GM10248 (cell line): ENCODE measurements around the gene HNRNPA1L2.
"Not testable (repeated sequence)": the region's sequence is repeated elsewhere in the genome, so short reads cannot be mapped to it uniquely, and the experiment has no call there.

Experiments used
- CTCF ChIA-PET: fragments of 300-600 bp; sonication (Branson Sonifier 250); formaldehyde crosslinking; extraction: SDS; loops from one replicate; lab custom pipeline; 2021; ENCODE audit warnings: antibody characterized with exemption; lab: Yijun Ruan, JAX
- POLR2A ChIA-PET: fragments of 350-650 bp; sonication (Branson Sonifier 250); formaldehyde crosslinking; extraction: SDS; loops from one replicate; lab custom pipeline; 2020; ENCODE audit warnings: antibody characterized with exemption; lab: Yijun Ruan, JAX
- DNase-seq: peaks from one replicate; pipeline ENCODE4 v3.0.0; 2012; ENCODE audit errors: extremely low spot score
- TF ChIP-seq, protein P1 (sequence below): IDR thresholded peaks from 2 replicates; pipeline ENCODE4 v1.5.1; 2012; ENCODE audit warnings: mild to moderate bottlenecking, low read depth; ENCODE audit errors: extremely low read depth, missing control alignments, control extremely low read depth

HNRNPA1L2 gene

DNA sequence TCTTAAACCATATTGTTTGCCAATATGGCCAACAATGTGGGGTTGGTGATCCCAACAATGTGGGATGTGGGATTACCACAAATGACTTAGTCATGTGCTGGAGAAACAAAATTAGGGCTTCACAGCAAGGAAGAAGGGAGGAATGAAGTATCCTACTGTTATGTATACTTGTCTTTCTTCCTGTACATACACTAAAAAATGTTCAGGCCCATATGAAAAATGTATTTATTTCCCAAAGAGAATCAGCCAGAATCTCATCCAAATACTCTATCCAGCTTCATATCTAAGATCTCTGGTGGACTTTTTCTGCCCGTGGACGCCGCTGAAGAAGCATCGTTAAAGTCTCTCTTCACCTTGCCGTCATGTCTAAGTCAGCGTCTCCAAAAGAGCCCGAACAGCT, at the start of gene HNRNPA1L2:
TSS of gene HNRNPA1L2 (plus strand) at position 301 of the 400 bp plus-strand sequence. CDS start at position 363, 62 bp downstream.
- DNase-seq, result no peak
- TF ChIP-seq, protein P1, sequence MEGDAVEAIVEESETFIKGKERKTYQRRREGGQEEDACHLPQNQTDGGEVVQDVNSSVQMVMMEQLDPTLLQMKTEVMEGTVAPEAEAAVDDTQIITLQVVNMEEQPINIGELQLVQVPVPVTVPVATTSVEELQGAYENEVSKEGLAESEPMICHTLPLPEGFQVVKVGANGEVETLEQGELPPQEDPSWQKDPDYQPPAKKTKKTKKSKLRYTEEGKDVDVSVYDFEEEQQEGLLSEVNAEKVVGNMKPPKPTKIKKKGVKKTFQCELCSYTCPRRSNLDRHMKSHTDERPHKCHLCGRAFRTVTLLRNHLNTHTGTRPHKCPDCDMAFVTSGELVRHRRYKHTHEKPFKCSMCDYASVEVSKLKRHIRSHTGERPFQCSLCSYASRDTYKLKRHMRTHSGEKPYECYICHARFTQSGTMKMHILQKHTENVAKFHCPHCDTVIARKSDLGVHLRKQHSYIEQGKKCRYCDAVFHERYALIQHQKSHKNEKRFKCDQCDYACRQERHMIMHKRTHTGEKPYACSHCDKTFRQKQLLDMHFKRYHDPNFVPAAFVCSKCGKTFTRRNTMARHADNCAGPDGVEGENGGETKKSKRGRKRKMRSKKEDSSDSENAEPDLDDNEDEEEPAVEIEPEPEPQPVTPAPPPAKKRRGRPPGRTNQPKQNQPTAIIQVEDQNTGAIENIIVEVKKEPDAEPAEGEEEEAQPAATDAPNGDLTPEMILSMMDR, result no peak
- ChIA-PET CTCF (interaction anchor here (0.9 kb wide), 1 partner anchor 10 kb away, joined by 4 read pairs; the partner anchor contains the start of gene SUGT1), POLR2A (no interaction called here)

DNA sequence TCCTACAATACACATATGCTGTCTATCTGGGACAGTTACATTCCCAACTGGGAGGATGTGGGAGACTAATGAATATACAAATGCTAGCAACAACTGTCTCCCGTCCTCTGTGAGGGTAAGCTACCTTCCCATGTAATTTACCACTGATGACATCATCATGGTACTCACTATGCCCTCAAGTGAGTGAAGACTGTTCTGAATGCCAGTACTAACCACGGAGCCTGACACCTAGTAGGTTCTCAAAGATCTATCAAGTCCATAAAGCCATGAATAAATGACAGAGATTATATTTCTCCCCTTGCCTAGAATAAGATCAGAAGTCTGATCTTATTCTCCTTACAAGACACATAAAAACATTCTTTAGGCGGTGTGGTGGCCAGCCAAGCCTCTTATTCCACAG, 49.1 kb upstream of the HNRNPA1L2 start:
- DNase-seq, CTCF ChIA-PET, POLR2A ChIA-PET: not testable (repeated sequence)

DNA sequence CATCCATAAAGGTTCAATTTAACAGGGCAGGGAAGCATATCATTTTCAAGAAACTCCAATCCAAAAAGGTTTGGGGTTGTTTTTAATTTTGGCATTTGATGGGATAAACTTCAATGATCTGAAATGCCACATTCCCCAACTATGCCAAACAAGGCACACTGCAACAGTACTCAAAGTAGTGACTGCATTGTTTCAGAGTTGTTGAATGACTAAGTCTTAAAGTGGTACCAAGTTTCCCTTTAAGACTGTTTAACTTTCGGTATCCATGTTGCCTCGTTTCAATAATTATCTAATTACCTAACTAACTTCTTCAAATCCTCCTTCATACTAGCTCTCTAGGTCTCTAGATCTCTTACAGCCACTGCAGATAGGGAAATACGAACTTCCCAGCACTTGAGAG, 48.4 kb upstream of the HNRNPA1L2 start:
- DNase-seq, CTCF ChIA-PET, POLR2A ChIA-PET: not testable (repeated sequence)

DNA sequence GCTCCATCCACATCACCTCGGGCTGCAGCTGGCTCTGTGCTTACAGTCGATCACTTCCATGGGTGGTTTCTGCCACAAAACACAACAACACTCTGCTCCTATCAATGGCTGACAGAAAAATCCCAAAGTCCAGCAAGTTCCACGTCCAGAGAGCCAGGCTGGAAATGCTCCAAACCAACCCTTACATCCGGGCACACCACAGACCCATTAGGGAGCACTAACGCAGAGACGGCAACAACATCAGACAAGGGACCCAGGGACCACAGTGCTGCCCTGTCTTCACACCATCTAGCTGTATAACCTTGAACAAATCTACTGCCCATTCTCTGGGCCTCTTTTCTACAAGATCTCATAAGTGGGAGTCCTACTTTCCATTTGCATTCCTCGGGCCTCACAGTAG, 47.9 kb upstream of the HNRNPA1L2 start:
- POLR2A ChIA-PET, DNase-seq, CTCF ChIA-PET: not testable (repeated sequence)

DNA sequence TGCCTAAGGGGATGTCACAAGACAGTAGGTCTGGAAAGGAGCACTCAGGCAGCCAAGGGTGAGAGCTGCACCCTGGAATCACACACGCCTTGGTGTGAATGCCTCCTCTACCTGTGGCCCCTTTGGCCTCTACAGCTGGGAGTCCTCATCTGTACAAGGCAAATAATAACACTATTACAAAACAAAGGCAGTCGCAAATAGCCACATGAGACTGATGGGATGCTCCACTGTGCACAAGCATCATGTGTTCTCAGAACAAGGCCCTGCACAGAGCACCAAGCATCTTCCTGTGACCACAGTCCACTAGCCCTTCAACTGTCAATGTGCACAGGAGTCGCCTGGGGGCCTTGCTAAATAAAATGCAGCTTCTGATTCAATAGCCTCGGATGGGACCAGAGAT, 44.6 kb upstream of the HNRNPA1L2 start:
- ChIA-PET CTCF (interaction anchor here (1.2 kb wide), 1 partner anchor 211 kb away, joined by 5 read pairs; no protein-coding TSS in a partner anchor), POLR2A (interaction anchor here (0.6 kb wide), 1 partner anchor 1046 kb away, joined by 6 read pairs; no protein-coding TSS in a partner anchor)
- DNase-seq, result no peak
- TF ChIP-seq, protein P1, result no peak

DNA sequence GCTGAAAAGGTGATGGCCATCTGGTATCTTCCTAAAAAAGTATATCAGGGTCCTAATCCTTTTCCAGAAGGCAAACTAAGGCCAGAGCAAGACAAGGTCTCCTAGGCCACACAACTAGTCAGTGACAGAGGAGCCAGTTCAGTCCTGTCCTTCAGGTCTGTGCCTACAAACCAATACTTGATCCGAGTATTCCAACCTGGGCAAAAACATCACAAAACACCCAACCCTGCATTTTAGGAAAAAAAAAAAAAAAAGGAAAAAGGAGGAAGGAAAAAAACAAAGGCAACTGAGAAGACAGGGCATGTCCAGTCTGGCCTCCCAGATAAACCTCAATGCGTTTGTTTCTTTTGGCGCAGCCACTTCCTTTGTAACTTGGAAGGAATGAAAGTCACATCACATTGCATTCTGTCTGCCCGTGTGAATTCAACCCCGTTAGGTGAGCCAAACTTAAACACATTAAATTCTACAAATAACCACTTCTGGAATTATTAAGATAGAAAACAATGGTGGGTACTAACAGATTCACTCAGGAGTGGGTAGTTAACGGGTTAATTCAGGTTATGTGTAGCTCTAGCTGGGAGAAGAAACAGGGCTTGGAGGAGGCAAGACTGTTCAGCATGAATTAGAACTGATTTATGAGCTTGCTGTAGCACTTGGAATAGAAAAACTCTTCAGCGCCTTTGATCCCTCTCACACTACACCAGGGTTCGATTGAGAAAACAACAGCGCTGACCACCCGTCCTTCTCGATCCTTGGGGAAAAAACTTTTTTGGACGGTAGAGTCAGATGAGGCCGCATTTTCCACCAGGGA, 43.0 kb upstream of the HNRNPA1L2 start:
- ChIA-PET POLR2A (no interaction called here), CTCF (interaction anchor here (1.0 to 1.5 kb wide), 2 partner anchors 10 to 51 kb away, joined by 4 read pairs; no protein-coding TSS in a partner anchor)
- DNase-seq, result no peak
- TF ChIP-seq, protein P1, result no peak

DNA sequence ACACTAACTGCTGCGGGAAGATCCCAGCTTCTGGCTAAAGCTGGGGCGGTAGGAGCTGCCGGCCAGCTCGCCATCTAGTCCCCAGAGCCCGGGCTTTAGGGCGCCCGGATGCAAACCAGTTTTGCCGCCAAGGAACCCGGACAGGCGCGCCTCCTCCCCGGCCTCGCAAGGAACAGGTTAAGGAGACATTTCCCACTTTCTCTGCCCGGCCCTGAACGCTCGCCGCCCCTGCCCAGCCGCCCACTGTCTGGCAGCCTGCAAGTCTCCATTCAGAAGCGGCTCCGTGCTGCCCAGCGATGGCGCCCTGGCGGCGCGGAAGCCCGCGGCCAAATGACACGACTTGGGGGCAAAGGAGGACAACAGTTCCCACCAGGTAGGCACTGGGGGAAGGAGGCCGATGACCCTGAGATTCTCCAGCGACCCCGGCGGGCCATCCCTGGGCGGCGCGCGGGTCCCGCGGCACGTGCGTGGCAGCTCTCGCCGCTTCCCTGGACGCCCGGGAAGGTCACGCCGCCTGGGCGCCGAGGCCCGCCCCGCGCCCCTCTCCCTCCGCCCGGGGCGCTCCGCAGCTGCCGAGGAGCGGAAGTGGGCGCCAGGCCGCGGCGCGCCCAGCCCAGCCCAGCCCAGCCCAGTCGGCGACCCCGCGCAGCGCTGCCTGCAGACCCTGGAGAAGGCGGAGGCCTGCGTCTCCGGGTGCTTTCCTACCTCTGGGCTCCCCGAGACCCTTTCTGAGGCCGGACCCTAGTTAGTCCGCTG, 42.2 kb upstream of the HNRNPA1L2 start:
- TF ChIP-seq, protein P1, result no peak
- DNase-seq, result peak; percentile 57
- ChIA-PET POLR2A (no interaction called here), CTCF (interaction anchor here (1.0 to 1.5 kb wide), 2 partner anchors 9 to 50 kb away, joined by 4 read pairs; no protein-coding TSS in a partner anchor)

DNA sequence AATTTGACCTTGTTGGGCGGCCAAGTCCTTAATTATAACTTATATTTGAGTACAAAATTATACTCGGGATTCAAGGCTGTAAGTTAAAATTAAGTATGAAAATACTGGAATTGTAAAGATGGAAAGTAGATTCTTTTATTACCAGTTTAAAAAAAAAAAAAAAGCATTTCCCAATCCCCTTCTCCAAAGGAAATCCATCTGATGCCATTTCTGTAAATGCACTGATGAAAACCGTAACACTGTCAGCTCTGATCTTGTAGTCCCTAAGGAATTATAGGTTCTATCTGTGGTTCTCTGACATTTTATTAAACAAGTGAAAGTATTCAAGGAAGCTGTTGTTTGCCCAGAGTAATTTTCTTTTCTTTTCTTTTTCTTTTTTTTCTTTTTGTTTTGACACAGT, 41.6 kb upstream of the HNRNPA1L2 start:
- no peak for DNase-seq
- ChIA-PET POLR2A (no interaction called here), CTCF (interaction anchor here (1.5 kb wide), 2 partner anchors 9 to 17 kb away, joined by 4 read pairs; no protein-coding TSS in a partner anchor)
- TF ChIP-seq, protein P1, result no peak

DNA sequence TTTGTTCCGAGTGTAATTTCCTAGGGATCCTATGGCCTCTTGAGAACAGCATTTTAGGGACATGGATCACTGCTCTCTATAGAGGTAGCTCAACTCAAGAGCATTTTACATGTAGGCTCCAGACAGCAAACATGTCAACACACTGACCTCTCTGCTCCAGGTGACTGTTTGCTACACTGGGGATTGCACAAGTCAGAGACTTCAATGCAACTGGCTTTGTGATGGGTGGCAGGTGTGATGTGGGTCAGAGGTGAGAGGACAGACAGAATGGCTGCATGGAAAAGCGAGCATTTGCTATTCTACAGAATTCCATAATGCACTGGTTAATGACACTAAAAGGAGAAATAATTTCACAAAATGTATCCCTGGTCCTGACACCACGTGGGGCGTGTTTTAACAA, 38.9 kb upstream of the HNRNPA1L2 start:
- DNase-seq, CTCF ChIA-PET, POLR2A ChIA-PET: not testable (repeated sequence)

DNA sequence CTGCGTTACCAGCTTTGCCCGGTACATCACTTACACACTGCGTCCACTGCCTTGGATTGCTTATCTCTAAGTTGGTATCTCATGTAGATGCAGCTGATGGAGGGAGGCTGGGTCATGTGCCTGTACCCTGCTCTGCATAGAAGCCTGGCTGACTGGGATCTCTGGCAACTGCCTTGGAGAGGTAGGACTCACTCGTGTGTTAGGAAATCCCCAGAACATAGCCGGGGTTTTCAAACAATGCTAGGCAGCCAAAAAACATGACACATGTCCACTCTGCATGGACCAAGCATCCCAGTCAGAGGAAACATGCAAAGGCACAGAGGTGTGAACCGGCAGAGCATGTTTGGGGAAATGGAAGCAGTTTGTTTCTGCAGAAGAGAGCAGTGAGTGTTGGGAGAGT, 36.1 kb upstream of the HNRNPA1L2 start:
- DNase-seq, POLR2A ChIA-PET: not testable (repeated sequence)
- CTCF ChIA-PET, result interaction anchor here (1.0 to 1.8 kb wide), 2 partner anchors 11 to 203 kb away, joined by 3 to 7 read pairs; no protein-coding TSS in a partner anchor

DNA sequence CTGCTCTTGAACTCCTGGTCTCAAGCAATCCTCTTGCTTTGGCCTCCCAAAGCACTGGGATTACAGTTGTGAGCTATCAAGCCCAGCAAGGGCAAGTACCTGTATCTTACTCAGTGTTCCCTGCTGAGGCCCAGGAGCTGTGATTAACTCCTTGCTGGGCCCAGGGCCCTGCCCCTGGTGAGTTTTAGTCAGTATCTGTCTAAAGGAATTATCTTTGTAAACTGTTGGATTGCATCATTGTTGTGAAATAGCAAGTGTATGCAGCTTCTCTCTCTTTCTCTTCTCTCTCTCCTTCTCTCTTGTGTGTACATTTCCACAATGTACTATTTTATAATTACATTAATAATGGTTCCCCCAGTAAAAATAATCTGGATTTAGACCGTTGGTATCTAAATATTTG, 35.4 kb upstream of the HNRNPA1L2 start:
- DNase-seq, POLR2A ChIA-PET: not testable (repeated sequence)
- CTCF ChIA-PET, result interaction anchor here (1.0 to 2.7 kb wide), 3 partner anchors 10 to 202 kb away, joined by 3 to 10 read pairs (median 7); no protein-coding TSS in a partner anchor
